HEK293T (cell line): ENCODE results near the gene GCKR.

Experiments
- ARNT ChIP-seq: fragments of 450-650 bp; IDR thresholded peaks from 2 replicates; pipeline ENCODE4 v1.6.1; 2017; ENCODE audit warnings: mild to moderate bottlenecking
- ELF4 ChIP-seq: fragments of 450-650 bp; IDR thresholded peaks from 2 replicates; pipeline ENCODE4 v1.6.1; 2017; ENCODE audit warnings: antibody characterized with exemption
- FOXK2 ChIP-seq: fragments of 450-650 bp; IDR thresholded peaks from 2 replicates; pipeline ENCODE4 v1.6.1; 2016; ENCODE audit warnings: mild to moderate bottlenecking
- SP1 ChIP-seq: fragments of 450-650 bp; IDR thresholded peaks from 2 replicates; pipeline ENCODE4 v1.6.1; 2017
- SUZ12 ChIP-seq: fragments of 450-650 bp; IDR thresholded peaks from 2 replicates; pipeline ENCODE4 v1.6.1; 2016; ENCODE audit warnings: mild to moderate bottlenecking
- TARDBP ChIP-seq: fragments of 450-650 bp; IDR thresholded peaks from 2 replicates; pipeline ENCODE4 v1.6.1; 2016

GRCh38 chr2:27544143-27544821 is 47.6 kb downstream of the GCKR start:
- no peak for TF ChIP-seq ARNT
- no peak for TF ChIP-seq ELF4
- TF ChIP-seq SUZ12: no peak
- no peak for TF ChIP-seq FOXK2
- no peak for TF ChIP-seq SP1
- no peak for TF ChIP-seq TARDBP
